HepG2 (cell line): Measurements from ENCODE around the gene GBX1.

Experiments used
- ARNT ChIP-seq: fragments of 450-650 bp; IDR thresholded peaks from 2 replicates; pipeline ENCODE4 v1.6.1; 2017
- CTCF ChIP-seq: sonication (generic); formaldehyde crosslinking; IDR thresholded peaks from 2 replicates; pipeline ENCODE4 v1.5.0; 2020; ENCODE audit warnings: mild to moderate bottlenecking, missing genetic modification reagents, moderate library complexity
- NFRKB ChIP-seq: fragments of 450-650 bp; IDR thresholded peaks from 2 replicates; pipeline ENCODE4 v1.6.1; 2017
- POLR2AphosphoS5 ChIP-seq: IDR thresholded peaks from 2 replicates; pipeline ENCODE4 v1.6.1; 2012; ENCODE audit warnings: low read depth, low read length
- PRDM15 ChIP-seq: sonication (generic); formaldehyde crosslinking; IDR thresholded peaks from 2 replicates; pipeline ENCODE4 v1.4.0; 2020; ENCODE audit warnings: missing genetic modification reagents
- SMC3 ChIP-seq: IDR thresholded peaks from 2 replicates; pipeline ENCODE4 v1.6.1; 2011; ENCODE audit warnings: low read length, improper control_type of control experiment
- WIZ ChIP-seq: sonication (generic); formaldehyde crosslinking; IDR thresholded peaks from 2 replicates; pipeline ENCODE4 v1.5.1; 2020; ENCODE audit warnings: mild to moderate bottlenecking, missing genetic modification reagents
- ZNF644 ChIP-seq: IDR thresholded peaks from 2 replicates; pipeline ENCODE4 v1.6.1; 2016; ENCODE audit warnings: low read depth
- ZNF737 ChIP-seq: sonication (generic); formaldehyde crosslinking; IDR thresholded peaks from 2 replicates; pipeline ENCODE4 v1.5.0; 2020; ENCODE audit warnings: missing genetic modification reagents, mild to moderate bottlenecking, borderline replicate concordance

- TF ChIP-seq ARNT: no peak
- TF ChIP-seq PRDM15 (CRISPR knock-in tag): no peak
- no peak for TF ChIP-seq ZNF644
- no peak for TF ChIP-seq WIZ (CRISPR knock-in tag)
- TF ChIP-seq ZNF737 (CRISPR knock-in tag): no peak
- TF ChIP-seq CTCF (CRISPR knock-in tag): no peak
- no peak for TF ChIP-seq POLR2AphosphoS5
- TF ChIP-seq SMC3: no peak
- TF ChIP-seq NFRKB: no peak
Measured at GRCh38 chr7:151211155-151211772, 43.8 kb upstream of the GBX1 start.
